Measurements from ENCODE around the gene REXO4.
"Not testable (repeated sequence)": the region's sequence is repeated elsewhere in the genome, so short reads cannot be mapped to it uniquely, and the experiment has no call there.

Gene REXO4

GRCh38 chr9:133417541-133418461, at the start of gene REXO4:
REXO4 (minus strand) TSS chr9:133418010; CDS start chr9:133417844, 166 bp downstream.
- peak; percentile 85 to 90 for DNase-seq

- no peak for DNase-seq
Observed at GRCh38 chr9:133467101-133467500, 49.3 kb upstream of the REXO4 start.

GRCh38 chr9:133465984-133466383, 48.2 kb upstream of the REXO4 start:
- DNase-seq: no peak

DNA sequence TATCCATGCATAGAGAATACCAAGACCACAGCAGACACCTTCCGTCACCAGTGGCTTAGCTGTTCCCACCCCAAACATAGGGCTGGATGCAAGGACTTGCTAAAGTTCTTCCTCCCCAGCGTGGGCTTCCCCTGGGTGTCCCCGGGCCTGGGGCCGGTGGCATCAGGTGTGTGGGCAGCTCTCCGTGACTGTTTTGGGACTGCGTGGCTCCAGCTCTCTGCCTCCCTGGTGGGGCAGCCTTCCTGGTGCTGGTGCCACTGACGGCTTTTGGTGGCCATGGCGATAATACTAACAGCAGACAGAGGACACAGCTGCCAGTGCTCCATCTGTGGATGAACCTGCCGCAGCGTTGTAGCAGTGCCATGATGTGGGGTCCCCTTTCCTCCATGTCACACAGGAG, 46.8 kb upstream of the REXO4 start:
- DNase-seq: no peak

- no peak for DNase-seq
Observed at GRCh38 chr9:133463864-133464615, 46.2 kb upstream of the REXO4 start.

- no peak for DNase-seq
Observed at GRCh38 chr9:133463234-133463863, 45.5 kb upstream of the REXO4 start.

DNA sequence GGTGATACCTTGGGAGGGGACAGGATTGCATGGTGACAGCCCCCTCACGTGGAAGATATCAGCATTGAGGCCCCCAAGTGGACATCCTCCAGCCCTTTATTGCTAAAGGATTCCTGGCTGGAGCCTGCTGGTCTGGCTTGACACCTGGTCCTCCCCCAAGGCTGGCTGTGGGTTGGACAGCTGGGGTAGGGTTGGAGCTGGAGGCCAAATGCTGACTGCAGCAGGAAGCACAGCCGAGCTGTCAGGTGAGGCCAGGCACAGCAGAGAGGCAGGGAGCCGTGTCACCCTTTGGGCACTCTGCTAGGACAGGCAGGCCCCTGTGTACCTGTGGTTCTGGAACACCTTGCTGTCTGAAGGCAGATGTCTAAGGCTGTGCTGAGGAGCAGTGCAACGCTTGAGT, 44.2 kb upstream of the REXO4 start:
- DNase-seq: no peak

DNA sequence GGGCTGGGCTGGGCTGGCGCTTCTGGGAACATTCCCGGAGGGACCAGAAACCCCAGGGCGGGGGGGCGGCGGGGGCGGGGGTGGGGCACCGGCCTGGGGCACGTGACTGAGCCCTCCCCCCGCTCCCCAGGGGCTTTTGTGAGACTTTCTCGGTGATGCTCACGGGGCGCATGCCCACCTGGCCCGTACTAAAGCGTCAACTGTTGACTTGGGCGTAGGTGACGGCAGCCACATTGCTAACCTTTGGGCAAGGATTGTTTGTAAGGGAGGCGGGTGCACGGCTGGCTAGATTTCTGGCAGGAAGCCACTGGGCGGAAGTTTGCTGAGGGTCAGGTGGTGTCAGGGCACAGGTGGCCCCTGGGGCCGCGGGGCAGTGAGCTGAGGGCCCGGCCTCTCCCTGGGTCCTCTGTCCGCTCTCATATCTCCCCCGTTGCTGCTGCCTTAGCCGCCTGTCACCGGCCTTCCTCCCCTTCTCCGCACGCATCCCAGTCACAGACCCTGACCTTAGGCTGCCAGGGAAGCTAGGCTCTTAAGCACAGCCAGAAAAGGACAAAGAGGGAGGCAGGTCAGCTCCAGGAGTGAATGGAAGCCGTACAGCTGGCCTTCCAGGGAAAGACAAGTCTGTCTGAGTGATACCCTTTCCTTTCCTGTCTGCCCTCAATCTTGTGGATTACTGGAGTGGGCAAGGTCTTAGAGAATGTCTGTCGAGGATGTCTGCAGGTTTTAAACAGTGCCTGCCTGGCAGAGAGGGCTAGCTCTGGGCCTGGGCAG, 42.8 kb upstream of the REXO4 start:
- peak in 1 of 2 experiments; percentile 12 for DNase-seq

GRCh38 chr9:133459476-133460404, 41.9 kb upstream of the REXO4 start, which contains the start of gene CACFD1:
CACFD1 (plus strand) TSS chr9:133459978; CDS start chr9:133460067, 89 bp downstream.
- DNase-seq: peak; percentile 95

DNA sequence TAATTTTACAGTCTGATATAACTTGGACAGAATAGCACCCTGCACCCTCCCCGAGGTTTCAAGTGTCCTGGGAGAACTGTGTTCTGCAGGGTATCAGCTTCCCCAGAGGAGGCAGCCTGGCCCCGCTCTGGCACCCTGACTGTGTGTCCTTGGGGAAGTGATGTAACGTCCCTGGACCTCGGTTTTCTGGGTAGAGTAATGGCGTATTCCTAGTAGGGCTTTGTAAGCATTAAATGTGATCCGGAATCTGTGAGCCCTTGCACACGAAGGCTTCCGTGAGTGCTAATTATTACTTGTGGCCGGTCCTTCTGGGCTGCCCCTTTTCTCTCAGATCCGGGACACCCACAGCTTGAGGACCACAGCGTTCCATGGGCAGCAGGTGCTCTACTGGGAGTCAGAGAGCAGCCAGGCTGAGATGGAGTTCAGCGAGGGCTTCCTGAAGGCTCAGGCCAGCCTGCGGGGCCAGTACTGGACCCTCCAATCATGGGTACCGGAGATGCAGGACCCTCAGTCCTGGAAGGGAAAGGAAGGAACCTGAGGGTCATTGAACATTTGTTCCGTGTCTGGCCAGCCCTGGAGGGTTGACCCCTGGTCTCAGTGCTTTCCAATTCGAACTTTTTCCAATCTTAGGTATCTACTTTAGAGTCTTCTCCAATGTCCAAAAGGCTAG, 41.0 kb upstream of the REXO4 start:
- no peak for DNase-seq

DNA sequence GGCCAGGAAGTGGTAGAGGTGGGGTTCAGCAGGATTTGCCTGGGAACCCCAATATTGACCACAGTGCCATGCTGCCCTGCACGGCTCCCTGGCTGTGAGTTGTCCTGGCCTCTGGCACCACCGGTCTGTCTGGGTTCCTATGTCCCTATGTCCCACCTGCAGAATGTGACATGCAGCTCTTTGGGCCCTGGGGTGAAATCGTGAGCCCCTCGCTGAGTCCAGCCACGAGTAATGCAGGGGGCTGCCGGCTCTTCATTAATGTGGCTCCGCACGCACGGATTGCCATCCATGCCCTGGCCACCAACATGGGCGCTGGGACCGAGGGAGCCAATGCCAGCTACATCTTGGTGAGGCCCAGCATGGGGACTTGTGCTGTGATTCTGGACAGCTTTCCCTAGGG, 39.9 kb upstream of the REXO4 start:
- no peak for DNase-seq

- DNase-seq: no peak
Observed at GRCh38 chr9:133457233-133457632, 39.4 kb upstream of the REXO4 start.

DNA sequence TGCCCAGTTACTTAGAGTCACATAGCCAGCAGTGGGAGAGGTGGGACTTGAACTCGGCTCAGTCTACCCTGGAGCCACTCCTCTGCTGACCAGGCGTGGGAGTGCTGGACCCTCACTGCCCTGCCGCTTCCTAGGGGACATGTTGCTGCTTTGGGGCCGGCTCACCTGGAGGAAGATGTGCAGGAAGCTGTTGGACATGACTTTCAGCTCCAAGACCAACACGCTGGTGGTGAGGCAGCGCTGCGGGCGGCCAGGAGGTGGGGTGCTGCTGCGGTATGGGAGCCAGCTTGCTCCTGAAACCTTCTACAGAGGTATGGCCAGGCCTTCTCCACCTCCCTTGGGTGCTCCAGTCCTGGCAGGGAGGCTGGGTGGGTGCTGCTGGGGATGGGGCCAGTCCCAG, 38.6 kb upstream of the REXO4 start:
- no peak for DNase-seq

- DNase-seq: no peak
Observed at GRCh38 chr9:133455936-133456335, 38.1 kb upstream of the REXO4 start.

GRCh38 chr9:133454943-133455673, 37.3 kb upstream of the REXO4 start:
- DNase-seq: no peak

GRCh38 chr9:133454325-133454724, 36.5 kb upstream of the REXO4 start:
- DNase-seq: no peak

- no peak for DNase-seq
Observed at GRCh38 chr9:133453651-133454050, 35.8 kb upstream of the REXO4 start.

GRCh38 chr9:133452562-133452961, 34.8 kb upstream of the REXO4 start:
- no peak for DNase-seq

GRCh38 chr9:133451865-133452264, 34.1 kb upstream of the REXO4 start:
- DNase-seq: not testable (repeated sequence)

GRCh38 chr9:133449760-133450159, 31.9 kb upstream of the REXO4 start:
- no peak for DNase-seq
